BLaER1 (cell line): ENCODE data around the gene YTHDF1.

Experiments
- H3K27ac ChIP-seq: shearing (Covaris generic); formaldehyde crosslinking; 2 replicates; pipeline ENCODE4 v1.8.1; 2022
- H3K27me3 ChIP-seq: shearing (Covaris generic); formaldehyde crosslinking; 2 replicates; pipeline ENCODE4 v1.8.1; 2022
- H3K36me3 ChIP-seq: shearing (Covaris generic); formaldehyde crosslinking; 2 replicates; pipeline ENCODE4 v1.8.1; 2022
- H3K4me1 ChIP-seq: shearing (Covaris generic); formaldehyde crosslinking; 2 replicates; pipeline ENCODE4 v1.8.1; 2022
- H3K4me2 ChIP-seq: shearing (Covaris generic); formaldehyde crosslinking; 2 replicates; pipeline ENCODE4 v1.8.1; 2022
- H3K4me3 ChIP-seq: shearing (Covaris generic); formaldehyde crosslinking; 2 replicates; pipeline ENCODE4 v1.8.1; 2022
- H3K9ac ChIP-seq: shearing (Covaris generic); formaldehyde crosslinking; 2 replicates; pipeline ENCODE4 v1.8.1; 2022
- H3K9me3 ChIP-seq: shearing (Covaris generic); formaldehyde crosslinking; 2 replicates; pipeline ENCODE4 v1.8.1; 2022
- H4K20me1 ChIP-seq: shearing (Covaris generic); formaldehyde crosslinking; 2 replicates; pipeline ENCODE4 v1.8.1; 2022
- Cebpa-rat ChIP-seq: shearing (Covaris generic); IDR thresholded peaks from 2 replicates; pipeline ENCODE4 v1.8.1; 2022

YTHDF1 gene

DNA sequence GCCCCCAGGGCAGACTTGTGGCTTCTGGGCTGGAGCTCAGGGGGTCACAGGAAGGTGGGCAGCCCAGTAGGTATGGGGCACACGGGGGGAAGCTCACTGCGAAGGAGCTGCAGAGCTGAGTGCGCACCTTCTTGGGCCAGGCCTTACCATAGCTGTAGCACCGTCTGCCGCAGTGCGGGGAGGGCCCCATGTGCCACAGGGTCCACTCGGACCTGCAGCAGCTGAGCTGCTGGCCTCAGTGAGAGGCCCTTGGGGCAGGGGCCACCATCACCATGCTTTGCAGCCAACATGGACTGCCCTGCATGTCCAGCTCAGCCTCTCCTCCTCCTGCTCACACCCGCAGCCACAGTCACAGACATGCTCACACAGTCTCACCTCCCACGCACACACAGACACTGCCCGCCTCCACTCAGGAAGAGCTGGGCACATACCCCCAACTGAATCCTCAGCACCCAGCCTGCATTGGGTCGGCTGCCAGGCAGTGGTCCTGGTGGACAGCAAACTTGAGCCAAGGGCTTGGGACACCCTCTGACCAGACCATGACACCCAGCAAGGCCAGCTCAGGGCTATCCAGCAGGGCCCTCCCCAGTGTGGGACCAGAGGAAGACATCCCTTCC lies 35.3 kb downstream of the YTHDF1 start:
- peak overlapping the region; percentile 97 for H3K4me2 ChIP-seq
- no peaks in the 10 kb centered on the region for H3K9me3 ChIP-seq
- H3K4me3 ChIP-seq: no peak overlapping the region
- H3K27me3 ChIP-seq: peaks cover 42% of the 10 kb centered on the region
- H3K4me1 ChIP-seq: peaks cover 64% of the 10 kb centered on the region
- TF ChIP-seq Cebpa-rat: no peak
- H3K9ac ChIP-seq: no peak overlapping the region
- H3K36me3 ChIP-seq: no peaks in the 10 kb centered on the region
- H3K27ac ChIP-seq: 0 out of 2 replicates have a peak overlapping the region, but pooled peaks have one; percentile 9
- H4K20me1 ChIP-seq: peaks cover 44% of the 10 kb centered on the region

DNA sequence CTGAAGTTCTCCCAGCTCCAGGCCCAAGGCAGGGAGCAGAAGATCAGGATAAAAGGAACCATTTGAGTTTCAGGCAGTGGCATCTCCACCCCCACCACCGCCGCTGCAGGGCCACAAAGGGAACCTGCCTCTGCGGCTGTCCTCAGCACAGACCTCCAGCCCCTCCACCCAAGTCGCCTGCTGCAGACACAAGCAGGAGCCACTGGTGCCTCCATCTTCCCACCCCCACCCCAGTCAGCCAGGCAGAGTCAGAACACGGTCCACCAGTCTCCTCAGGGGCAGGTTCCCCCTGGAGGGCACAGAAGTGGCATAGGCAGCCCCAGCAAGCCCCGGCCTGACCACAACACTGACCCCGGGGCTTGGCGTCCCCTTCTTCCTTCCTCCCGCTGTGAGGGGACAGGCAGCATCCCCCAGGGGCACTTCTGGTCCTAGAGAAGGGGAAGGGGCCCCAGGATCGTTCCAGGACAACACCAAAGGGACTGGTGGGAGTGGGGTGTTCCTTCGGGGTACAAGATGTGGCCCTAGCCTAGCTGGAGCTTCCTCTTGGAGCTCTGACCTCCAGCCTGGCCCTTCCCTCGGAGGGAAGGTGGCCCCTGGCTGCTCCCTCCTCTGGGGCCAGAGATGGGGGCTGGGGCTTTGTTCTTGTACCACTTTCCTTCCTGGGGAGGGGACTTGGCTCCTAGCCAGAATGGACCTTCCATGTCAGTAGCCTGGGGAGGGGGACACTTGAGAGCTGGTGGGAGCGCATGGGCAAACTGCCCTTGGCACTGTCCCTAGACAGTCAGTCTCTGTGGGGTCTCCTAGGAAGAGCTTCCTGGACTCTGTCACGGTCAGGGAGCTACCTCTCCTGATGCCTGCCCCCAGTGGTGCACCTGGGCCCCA lies 36.0 kb downstream of the YTHDF1 start:
- Histone ChIP-seq H3K36me3 (no peaks in the 10 kb centered on the region), H3K4me1 (peaks cover 72% of the 10 kb centered on the region), H4K20me1 (peaks cover 50% of the 10 kb centered on the region), H3K27me3 (peaks cover 50% of the 10 kb centered on the region), H3K9me3 (no peaks in the 10 kb centered on the region), H3K9ac (peak overlapping the region; percentile 48; the same call in 1 of the 2 replicates), H3K4me2 (peak overlapping the region; percentile 97), H3K27ac (no peak overlapping the region; the same call in 1 of the 2 replicates), H3K4me3 (peak overlapping the region; percentile 63; the same call in 1 of the 2 replicates)
- TF ChIP-seq Cebpa-rat: no peak

- Histone ChIP-seq H3K27me3 (peaks cover 58% of the 10 kb centered on the region), H3K4me2 (peak overlapping the region; percentile 97), H3K4me1 (peaks cover 80% of the 10 kb centered on the region)
These were observed 36.8 kb downstream of the YTHDF1 start for GRCh38 chr20:63178889-63179686.

GRCh38 chr20:63178446-63178820 lies 37.5 kb downstream of the YTHDF1 start:
- Histone ChIP-seq H3K9ac (no peak overlapping the region), H3K27me3 (peaks cover 65% of the 10 kb centered on the region)

More at GRCh38 chr20:63178889-63179686, 36.8 kb downstream of the YTHDF1 start:
- no peak overlapping the region for H3K9ac ChIP-seq
- H3K4me3 ChIP-seq: peak overlapping the region; percentile 63
- no peak overlapping the region for H3K27ac ChIP-seq
- H3K9me3 ChIP-seq: no peaks in the 10 kb centered on the region
- no peak for TF ChIP-seq Cebpa-rat
- no peaks in the 10 kb centered on the region for H3K36me3 ChIP-seq
- peaks cover 50% of the 10 kb centered on the region for H4K20me1 ChIP-seq

DNA sequence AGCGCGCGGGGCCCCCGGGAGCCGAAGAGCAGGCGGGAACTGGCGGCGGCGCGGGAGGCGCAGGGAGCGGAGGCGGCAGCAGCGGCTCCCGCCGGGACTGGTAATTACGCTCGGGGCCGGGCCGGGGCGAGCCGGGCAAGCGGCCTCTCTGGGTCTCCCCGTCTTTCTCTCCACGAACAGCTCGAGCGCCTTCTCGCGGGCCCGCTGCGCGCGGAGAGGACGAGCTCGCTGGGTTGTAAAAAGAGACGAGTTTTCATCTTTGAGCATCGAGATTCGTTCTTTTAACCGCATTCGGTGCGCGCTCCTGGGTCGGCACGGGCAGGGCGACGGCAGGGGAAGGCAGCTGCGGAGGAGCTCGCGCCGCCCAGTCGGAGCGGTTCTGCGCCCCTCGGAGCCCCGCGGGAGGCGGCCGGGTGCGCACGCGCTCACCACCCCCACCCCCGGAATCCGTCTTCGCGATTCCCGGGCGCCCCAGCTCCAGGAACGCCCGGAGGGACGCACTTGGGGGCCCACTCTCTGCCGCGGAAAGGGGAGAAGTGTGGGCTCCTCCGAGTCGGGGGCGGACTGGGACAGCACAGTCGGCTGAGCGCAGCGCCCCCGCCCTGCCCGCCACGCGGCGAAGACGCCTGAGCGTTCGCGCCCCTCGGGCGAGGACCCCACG lies 38.0 kb downstream of the YTHDF1 start:
- H4K20me1 ChIP-seq: peaks cover 50% of the 10 kb centered on the region
- H3K4me1 ChIP-seq: peaks cover 84% of the 10 kb centered on the region
- no peak overlapping the region for H3K27ac ChIP-seq
- H3K9me3 ChIP-seq: no peaks in the 10 kb centered on the region
- H3K9ac ChIP-seq: no peak overlapping the region
- no peaks in the 10 kb centered on the region for H3K36me3 ChIP-seq
- peak overlapping the region; percentile 97 for H3K4me2 ChIP-seq
- peak overlapping the region; percentile 63 for H3K4me3 ChIP-seq
- TF ChIP-seq Cebpa-rat: no peak
- H3K27me3 ChIP-seq: peaks cover 70% of the 10 kb centered on the region

More at GRCh38 chr20:63178446-63178820, 37.5 kb downstream of the YTHDF1 start:
- H3K4me3 ChIP-seq: peak overlapping the region; percentile 63
- peaks cover 84% of the 10 kb centered on the region for H3K4me1 ChIP-seq
- no peak overlapping the region for H3K27ac ChIP-seq
- no peaks in the 10 kb centered on the region for H3K9me3 ChIP-seq
- no peak for TF ChIP-seq Cebpa-rat
- peak overlapping the region; percentile 97 for H3K4me2 ChIP-seq
- peaks cover 50% of the 10 kb centered on the region for H4K20me1 ChIP-seq
- H3K36me3 ChIP-seq: no peaks in the 10 kb centered on the region

DNA sequence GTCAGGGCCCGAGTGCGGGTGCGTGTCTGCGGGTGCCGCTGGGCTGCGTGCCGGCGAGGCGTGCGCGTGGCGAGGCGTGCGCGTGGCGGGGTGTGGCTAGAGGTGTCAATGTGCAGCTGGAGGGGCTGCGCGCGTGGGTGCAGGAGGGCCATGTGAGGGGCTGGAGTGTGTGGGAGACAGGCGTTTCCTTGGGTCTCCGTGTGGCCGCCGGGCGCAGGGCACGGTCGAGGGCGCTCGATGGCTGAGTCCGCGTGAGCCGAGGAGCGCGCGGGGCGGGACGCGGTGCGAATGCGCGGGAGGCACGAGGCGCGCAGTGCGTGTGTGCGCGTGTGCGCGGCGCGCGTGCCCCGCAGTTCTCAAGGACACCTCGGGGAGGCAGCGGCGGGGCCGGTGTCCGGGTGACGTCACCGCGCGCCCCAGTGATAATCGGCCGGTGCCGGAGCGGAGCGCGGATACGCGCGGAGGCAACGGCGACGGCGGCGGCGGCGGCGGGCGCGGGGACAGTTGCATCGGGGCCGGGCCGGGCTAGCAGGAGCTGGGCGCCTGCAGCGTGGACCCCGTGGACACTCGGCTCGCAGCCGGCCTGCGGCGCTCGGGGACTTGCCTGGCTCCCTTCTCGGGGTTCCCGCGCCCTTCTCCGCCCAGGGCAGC lies 38.7 kb downstream of the YTHDF1 start:
- Histone ChIP-seq H4K20me1 (peaks cover 50% of the 10 kb centered on the region), H3K27me3 (peaks cover 72% of the 10 kb centered on the region), H3K27ac (no peak overlapping the region), H3K9me3 (no peaks in the 10 kb centered on the region), H3K4me1 (peaks cover 89% of the 10 kb centered on the region), H3K4me2 (peak overlapping the region; percentile 97), H3K9ac (no peak overlapping the region), H3K4me3 (peak overlapping the region; percentile 63), H3K36me3 (no peaks in the 10 kb centered on the region)
- TF ChIP-seq Cebpa-rat: no peak

- peaks cover 72% of the 10 kb centered on the region for H3K27me3 ChIP-seq
- H3K4me1 ChIP-seq: peaks cover 96% of the 10 kb centered on the region
- H3K9me3 ChIP-seq: no peaks in the 10 kb centered on the region
- H3K36me3 ChIP-seq: no peaks in the 10 kb centered on the region
- H4K20me1 ChIP-seq: peaks cover 50% of the 10 kb centered on the region
- H3K27ac ChIP-seq: no peak overlapping the region
- H3K4me2 ChIP-seq: peak overlapping the region; percentile 97
- peak overlapping the region; percentile 63 for H3K4me3 ChIP-seq
- no peak for TF ChIP-seq Cebpa-rat
- no peak overlapping the region for H3K9ac ChIP-seq
These were observed 39.4 kb downstream of the YTHDF1 start for GRCh38 chr20:63176427-63177133.

DNA sequence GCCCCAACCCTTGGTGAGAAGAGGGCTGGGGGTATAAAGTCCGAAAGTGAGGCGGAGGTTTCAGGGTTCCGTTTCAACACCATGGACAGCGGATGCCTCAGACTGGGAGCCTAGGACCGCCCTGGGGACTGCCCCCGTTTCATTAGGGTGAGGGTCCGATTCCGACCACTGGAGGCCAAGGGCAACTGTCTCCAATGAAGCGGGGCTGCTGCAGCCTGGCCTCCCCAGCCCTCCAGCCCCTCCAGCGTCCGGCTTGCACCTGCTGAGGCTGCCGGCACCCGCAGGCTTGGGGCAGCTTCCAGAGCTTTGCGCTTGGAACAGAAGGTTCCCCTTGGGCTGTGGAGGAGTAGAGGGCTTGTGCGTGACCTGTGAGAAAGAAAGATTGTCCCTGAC lies 39.9 kb downstream of the YTHDF1 start:
- Histone ChIP-seq H3K27ac (no peak overlapping the region), H4K20me1 (peaks cover 50% of the 10 kb centered on the region), H3K36me3 (no peaks in the 10 kb centered on the region), H3K27me3 (peaks cover 72% of the 10 kb centered on the region), H3K4me2 (peak overlapping the region; percentile 97), H3K4me1 (peaks cover 98% of the 10 kb centered on the region), H3K9me3 (no peaks in the 10 kb centered on the region), H3K9ac (no peak overlapping the region), H3K4me3 (peak overlapping the region; percentile 63; the same call in 1 of the 2 replicates)
- no peak for TF ChIP-seq Cebpa-rat
